Heart right ventricle (tissue), 16 donors: ENCODE results near the gene SEC24C. TPM values are rescaled to one million over a fixed set of nuclear protein-coding genes. Genes with fewer than 3 reads are reported as not detected.

ENCODE experiments used
- ATAC-seq, 8 donors: fragments of 200-7000 bp; cut with Tn5 transposase; one replicate each; pipeline ENCODE4 v1.9.1; 2020; ENCODE audit warnings: mild to moderate bottlenecking in 8 of 8, moderate library complexity in 8 of 8, moderate number of reproducible peaks in 1 of 8
- DNase-seq, 2 donors: peaks; one replicate each; pipeline ENCODE4 v3.0.0-alpha.2; 2020
- H3K27ac ChIP-seq, 10 donors: fragments of 200-600 bp; sonication (generic) in 2 of 10; one replicate each; pipeline versions ENCODE4 v1.5.0 to v1.8.0; 2020 to 2022; ENCODE audit warnings: mild to moderate bottlenecking in 3 of 10
- H3K27me3 ChIP-seq, 7 donors: fragments of 200-600 bp; one replicate each; pipeline ENCODE4 v1.8.0; 2021 to 2022; ENCODE audit warnings: mild to moderate bottlenecking in 2 of 7
- H3K36me3 ChIP-seq, 9 donors: fragments of 200-600 bp; sonication (generic) in 1 of 9; one replicate each; pipeline versions ENCODE4 v1.5.0 to v1.8.0; 2020 to 2022; ENCODE audit warnings: mild to moderate bottlenecking in 2 of 9
- H3K4me1 ChIP-seq, 9 donors: fragments of 200-600 bp; sonication (generic) in 1 of 9; one replicate each; pipeline versions ENCODE4 v1.5.0 to v1.8.0; 2020 to 2022; ENCODE audit warnings: mild to moderate bottlenecking in 4 of 9
- H3K4me3 ChIP-seq, 10 donors: fragments of 200-600 bp; sonication (generic) in 2 of 10; one replicate each; pipeline versions ENCODE4 v1.5.0 to v1.8.0; 2020 to 2022; ENCODE audit warnings: mild to moderate bottlenecking in 7 of 10, moderate library complexity in 2 of 10
- H3K9me3 ChIP-seq, 11 donors: fragments of 200-600 bp in 10 of 11; sonication (generic) in 2 of 11; one replicate each; pipeline versions ENCODE4 v1.5.0 to v1.8.0; 2013 to 2022; ENCODE audit warnings: mild to moderate bottlenecking in 2 of 11, control low read depth in 1 of 11, moderate library complexity in 1 of 11
- WGBS, 2 donors: extraction: QIAGEN DNeasy Blood & Tissue Kit; methylation state at CpG; one replicate each; pipeline ENCODE4 v1.1.7; 2013; ENCODE audit warnings: inconsistent platforms in 1 of 2; 5-methylcytosine and 5-hydroxymethylcytosine counted together
- intact Hi-C, 10 donors: fragments of 100-400 bp; cut with DNase I; formaldehyde crosslinking; loops; one replicate each; pipeline versions ENCODE4 v1.11.1 to v1.14.2; 2022
- polyA plus RNA-seq, 2 donors: library from polyadenylated mRNA; stranded (reverse); fragments of 200-250 nt; gene quantifications; one replicate each; pipeline ENCODE4 v1.2.3, GENCODE V29; 2013
- total RNA-seq, 10 donors: library from RNA; stranded (reverse); fragmentation: NEBNext Ultra II Directional in 3 of 10; extraction: Animal tissue kit (Norgen Biotek cat#: 25700) in 3 of 10; gene quantifications; one replicate each; pipeline versions ENCODE4 v1.2.1 to v1.2.4, GENCODE V29; 2021 to 2023
- TF ChIP-seq, protein P1 (sequence below), 9 donors: fragments of 200-600 bp; sonication (generic) in 2 of 9; IDR thresholded peaks; one replicate each; pipeline versions ENCODE4 v1.5.0 to v1.8.0; 2021 to 2022; ENCODE audit warnings: antibody characterized with exemption in 9 of 9, mild to moderate bottlenecking in 5 of 9, moderate library complexity in 1 of 9
- donor health status: Arrhythmogenic right ventricular cardiomyopathy.
- donor health status: ischemic (EF 13 %, LVEDD 7.1; RV severe dilation, severe dysfunction).
- donor health status: healthy with polysubstance abuse.
- donor health status: DM: no; HTN: yes; CAD: no.
- donor health status: DM: no; HTN: no; CAD: no.
- donor health status: ischemic (EF 25% LVEDD 6.9; RV normal size, moderate dysfunction).
- donor health status: ischemic (EF 25% LVEDD 5.7; RV mildly dilated, moderate dysfunction).
- donor health status: healthy.
- donor health status: DM: yes; HTN: yes; CAD: no.
- donor health status: Ischemic cardiomyopathy.
- donor health status: ischemic (EF 35%, LVEDD 5.7; RV mildly dilated, moderate dysfunction).
- donor health status: nonischemic (EF 11% LVEDD 7.7; RV severe dilation, severe dysfunction).
- donor health status: DM: yes; HTN: yes; CAD: no.
- donor health status: PGD.
- donor health status: ischemic (EF 29% LVEDD 5.4; RV normal size, mild dysfunction).
- donor health status: nonischemic (EF 23%, LVEDD 6.1; RV moderate dilation, normal function).

SEC24C gene
- total and polyA plus RNA-seq, 12 donors, result 33.4 to 59.7 (median 50.9) TPM

DNA sequence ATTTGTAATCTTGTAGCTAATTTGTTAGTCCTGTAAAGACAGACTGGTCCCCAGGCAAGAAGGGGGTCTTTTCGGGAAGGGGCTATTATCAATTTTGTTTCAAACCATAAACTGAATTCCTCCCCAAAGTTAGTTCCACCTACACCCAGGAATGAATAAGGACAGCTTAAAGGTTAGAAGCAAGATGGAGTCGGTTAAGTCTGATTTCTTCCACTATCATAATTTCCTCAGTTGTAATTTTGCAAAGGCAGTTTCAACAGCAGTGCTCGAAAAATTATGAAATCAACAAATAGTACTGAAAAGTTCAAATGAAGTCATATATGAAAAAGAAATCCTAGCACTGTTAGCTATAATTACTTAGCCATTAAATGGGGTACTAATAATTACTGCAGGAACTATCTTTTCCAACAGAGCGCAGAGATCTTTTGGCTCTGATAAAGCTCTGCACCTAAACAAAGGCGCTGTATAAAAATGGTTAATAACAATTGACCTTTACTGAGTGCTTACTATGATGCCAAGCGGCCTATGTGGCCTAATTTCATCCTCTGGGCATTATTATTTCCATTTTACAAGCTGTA, 756 bp upstream of the SEC24C start:
- ATAC-seq, result no peak
- Histone ChIP-seq H3K27ac (peak overlapping the region; percentile 83 to 99 (median 92)), H3K4me1 (peaks cover 15 to 46% (median 36%) of the 10 kb centered on the region in 9 donors), H3K27me3 (no peaks in the 10 kb centered on the region), H3K4me3 (peak overlapping the region; percentile 69 to 94 (median 83)), H3K9me3 (no peaks in the 10 kb centered on the region), H3K36me3 (peaks cover 0 to 50% (median 17%) of the 10 kb centered on the region in 9 donors)
- DNase-seq, result no peak
- intact Hi-C loops, result loop anchor here in 2 of 10 donors (5.0 kb wide), 2 partner anchors 44 to 91 kb away; partner anchors contain the start of gene ZSWIM8 (in 1 of the 2)
- 37 to 39% methylated on average over 6 of the region's 6 CpGs for WGBS, 2 donors
- TF ChIP-seq, protein P1, sequence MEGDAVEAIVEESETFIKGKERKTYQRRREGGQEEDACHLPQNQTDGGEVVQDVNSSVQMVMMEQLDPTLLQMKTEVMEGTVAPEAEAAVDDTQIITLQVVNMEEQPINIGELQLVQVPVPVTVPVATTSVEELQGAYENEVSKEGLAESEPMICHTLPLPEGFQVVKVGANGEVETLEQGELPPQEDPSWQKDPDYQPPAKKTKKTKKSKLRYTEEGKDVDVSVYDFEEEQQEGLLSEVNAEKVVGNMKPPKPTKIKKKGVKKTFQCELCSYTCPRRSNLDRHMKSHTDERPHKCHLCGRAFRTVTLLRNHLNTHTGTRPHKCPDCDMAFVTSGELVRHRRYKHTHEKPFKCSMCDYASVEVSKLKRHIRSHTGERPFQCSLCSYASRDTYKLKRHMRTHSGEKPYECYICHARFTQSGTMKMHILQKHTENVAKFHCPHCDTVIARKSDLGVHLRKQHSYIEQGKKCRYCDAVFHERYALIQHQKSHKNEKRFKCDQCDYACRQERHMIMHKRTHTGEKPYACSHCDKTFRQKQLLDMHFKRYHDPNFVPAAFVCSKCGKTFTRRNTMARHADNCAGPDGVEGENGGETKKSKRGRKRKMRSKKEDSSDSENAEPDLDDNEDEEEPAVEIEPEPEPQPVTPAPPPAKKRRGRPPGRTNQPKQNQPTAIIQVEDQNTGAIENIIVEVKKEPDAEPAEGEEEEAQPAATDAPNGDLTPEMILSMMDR (IDR thresholded peaks at IDR 0.05), result no peak

- intact Hi-C loops, result loop anchor here in 2 of 10 donors (1.0 to 5.0 kb wide), 3 partner anchors 28 to 92 kb away; partner anchors contain the start of gene ZSWIM8 (in 1 of the 2)
- DNase-seq, result no peak
- H3K4me1 ChIP-seq, result peaks cover 15 to 58% (median 45%) of the 10 kb centered on the region in 9 donors
Observed at GRCh38 chr10:73744664-73744975, 448 bp downstream of the SEC24C start.

DNA sequence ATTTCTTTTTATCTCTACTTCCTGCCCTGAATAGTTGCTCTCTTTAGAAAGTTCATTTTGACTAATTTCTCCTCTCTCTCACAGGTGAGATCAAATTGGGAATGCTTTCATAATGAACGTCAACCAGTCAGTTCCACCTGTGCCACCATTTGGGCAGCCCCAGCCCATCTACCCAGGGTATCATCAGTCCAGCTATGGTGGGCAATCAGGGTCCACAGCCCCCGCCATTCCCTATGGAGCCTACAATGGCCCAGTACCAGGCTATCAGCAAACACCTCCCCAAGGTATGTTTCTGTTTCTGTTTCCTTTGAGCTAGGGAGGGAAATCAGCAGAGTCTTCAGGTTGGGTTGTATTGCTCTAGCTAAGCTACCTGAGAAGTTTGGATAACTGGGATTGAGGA, 2.5 kb downstream of the SEC24C start:
- 76 to 83% methylated on average over 2 of the region's 2 CpGs for WGBS, 2 donors
- H3K27me3 ChIP-seq, result no peaks in the 10 kb centered on the region
- no peak for ATAC-seq
- H3K36me3 ChIP-seq, result peaks cover 0 to 60% (median 46%) of the 10 kb centered on the region in 9 donors
- H3K4me1 ChIP-seq, result peaks cover 14 to 72% (median 56%) of the 10 kb centered on the region in 9 donors
- H3K9me3 ChIP-seq, result no peaks in the 10 kb centered on the region
- TF ChIP-seq, protein P1 (IDR thresholded peaks at IDR 0.05), result no peak
- H3K4me3 ChIP-seq, result no peak overlapping the region
- DNase-seq, result no peak
- no peak overlapping the region for H3K27ac ChIP-seq
- intact Hi-C loops, result no loop called here

More at GRCh38 chr10:73744664-73744975, 448 bp downstream of the SEC24C start:
- TF ChIP-seq, protein P1 (IDR thresholded peaks at IDR 0.05), result no peak
- Histone ChIP-seq H3K36me3 (peaks cover 0 to 51% (median 28%) of the 10 kb centered on the region in 9 donors), H3K4me3 (peak overlapping the region; percentile 69 to 94 (median 83)), H3K27ac (peak overlapping the region; percentile 83 to 99 (median 92)), H3K27me3 (no peaks in the 10 kb centered on the region), H3K9me3 (no peaks in the 10 kb centered on the region)
- peak in 7 of 8 donors; percentile 9 to 44 (median 40) for ATAC-seq
- WGBS, 2 donors, result 0 to 1% methylated on average over 10 of the region's 10 CpGs

GRCh38 chr10:73750819-73751218, 6.6 kb downstream of the SEC24C start:
- no peaks in the 10 kb centered on the region for H3K27me3 ChIP-seq
- no peak for DNase-seq
- intact Hi-C loops, result no loop called here
- H3K4me3 ChIP-seq, result no peak overlapping the region
- no peak overlapping the region for H3K27ac ChIP-seq
- ATAC-seq, result peak in 1 of 8 donors; percentile 36
- WGBS, 2 donors, result 92 to 100% methylated on average over 1 of the region's 1 CpG
- H3K9me3 ChIP-seq, result no peaks in the 10 kb centered on the region
- peaks cover 0 to 42% (median 33%) of the 10 kb centered on the region in 9 donors for H3K4me1 ChIP-seq
- H3K36me3 ChIP-seq, result peaks cover 0 to 97% (median 73%) of the 10 kb centered on the region in 9 donors
- TF ChIP-seq, protein P1 (IDR thresholded peaks at IDR 0.05), result no peak
